ENCODE results near the gene SLC22A15. TPM values are rescaled to one million over a fixed set of nuclear protein-coding genes. Genes with fewer than 3 reads are reported as not detected.
"Not testable (repeated sequence)": the region's sequence is repeated elsewhere in the genome, so short reads cannot be mapped to it uniquely, and the experiment has no call there.

The SLC22A15 gene
- 3.5 and 15.7 TPM in 2 replicates for total RNA-seq

GRCh38 chr1:115976062-115976920 lies at the start of gene SLC22A15:
SLC22A15 (plus strand) TSS chr1:115976513; CDS start chr1:115976628, 115 bp downstream.
- peak; percentile 20 for DNase-seq (ENCODE audit: low read depth)

- DNase-seq (ENCODE audit: low read depth), result no peak
These were observed 48.3 kb upstream of the SLC22A15 start for GRCh38 chr1:115927971-115928370.

DNA sequence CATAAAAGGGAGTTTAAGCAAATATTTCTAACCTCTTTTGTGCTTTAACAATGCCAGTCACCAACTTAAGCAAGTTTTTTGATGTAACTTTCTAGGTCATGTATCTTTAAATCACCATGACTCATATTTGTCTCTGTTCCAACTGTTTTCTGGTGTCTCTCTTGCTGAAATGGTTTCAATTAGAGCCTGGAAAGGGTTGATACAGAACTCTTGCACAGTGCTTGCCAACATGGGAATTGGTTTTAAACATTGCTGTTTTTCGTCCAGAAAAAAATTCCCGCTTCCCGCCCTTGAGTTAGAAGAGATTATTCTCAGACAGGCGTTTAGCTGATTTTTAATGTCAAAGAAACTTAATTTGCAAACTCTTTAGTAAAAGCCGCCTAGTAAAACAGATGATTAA lies 46.4 kb upstream of the SLC22A15 start:
- peak; percentile 63 for DNase-seq (ENCODE audit: low read depth)

DNA sequence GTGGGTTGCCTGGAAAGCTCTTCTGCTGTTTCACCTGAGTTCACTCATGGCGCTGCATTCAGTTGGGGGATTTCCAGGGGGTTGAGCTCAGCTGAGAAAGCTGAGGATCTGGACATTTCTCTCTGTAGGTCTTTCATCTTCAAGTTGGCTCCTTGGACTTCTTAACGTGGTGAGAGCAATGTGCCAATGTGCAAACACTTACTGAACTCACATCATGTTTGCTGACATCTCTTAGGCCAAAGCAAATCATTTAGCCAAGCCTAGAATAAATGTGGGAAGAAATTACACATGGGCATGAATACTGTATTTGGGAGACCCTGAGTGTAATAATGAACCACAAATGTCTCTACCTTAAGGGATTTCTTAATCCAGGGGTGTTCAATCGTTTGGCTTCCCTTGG lies 42.7 kb upstream of the SLC22A15 start:
- no peak for DNase-seq (ENCODE audit: low read depth)

DNA sequence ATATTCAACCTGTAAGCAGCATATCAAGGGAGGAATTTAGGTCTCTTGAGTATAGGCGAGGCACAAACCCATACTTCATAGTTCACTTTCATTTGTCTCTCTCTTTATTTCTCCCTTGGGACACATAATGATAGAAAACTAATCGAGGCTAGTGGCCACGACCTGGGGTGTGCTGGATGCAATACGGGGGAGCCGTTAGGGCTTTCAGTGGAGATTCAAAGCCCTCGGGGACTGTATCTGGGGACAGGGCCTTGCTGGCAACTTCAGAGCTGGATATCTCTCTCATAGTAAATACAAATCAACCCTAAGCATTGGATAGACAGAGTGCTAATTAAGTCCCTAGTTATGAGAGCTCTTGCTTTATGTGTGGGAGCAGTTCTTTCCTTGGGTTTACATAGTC lies 36.9 kb upstream of the SLC22A15 start:
- no peak for DNase-seq (ENCODE audit: low read depth)

- DNase-seq (ENCODE audit: low read depth), result no peak
These were observed 30.2 kb upstream of the SLC22A15 start for GRCh38 chr1:115946116-115946515.

GRCh38 chr1:115949156-115949555 lies 27.2 kb upstream of the SLC22A15 start:
- DNase-seq (ENCODE audit: low read depth), result no peak

- no peak for DNase-seq (ENCODE audit: low read depth)
These were observed 24.8 kb upstream of the SLC22A15 start for GRCh38 chr1:115951560-115951959.

GRCh38 chr1:115952547-115952946 lies 23.8 kb upstream of the SLC22A15 start:
- peak; percentile 49 for DNase-seq (ENCODE audit: low read depth)

DNA sequence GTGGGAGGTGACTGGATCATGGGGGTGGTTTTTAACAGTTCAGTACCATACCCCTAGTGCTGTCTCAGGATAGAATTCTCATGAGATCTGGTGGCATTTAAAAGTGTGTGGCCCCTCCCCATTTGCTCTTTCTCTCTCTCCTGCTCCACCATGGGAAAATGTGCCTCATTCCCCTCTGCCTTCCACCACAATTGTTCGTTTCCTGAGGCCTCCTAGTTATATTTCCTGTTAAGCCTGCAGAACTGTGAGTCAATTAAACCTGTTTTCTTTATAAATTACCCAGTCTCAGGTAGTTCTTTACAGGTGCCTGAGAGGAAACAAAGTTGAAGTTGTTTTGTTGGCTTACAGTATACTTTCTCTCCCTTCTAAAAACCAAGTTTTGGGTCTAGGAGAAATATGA lies 23.1 kb upstream of the SLC22A15 start:
- peak; percentile 16 for DNase-seq (ENCODE audit: low read depth)

DNA sequence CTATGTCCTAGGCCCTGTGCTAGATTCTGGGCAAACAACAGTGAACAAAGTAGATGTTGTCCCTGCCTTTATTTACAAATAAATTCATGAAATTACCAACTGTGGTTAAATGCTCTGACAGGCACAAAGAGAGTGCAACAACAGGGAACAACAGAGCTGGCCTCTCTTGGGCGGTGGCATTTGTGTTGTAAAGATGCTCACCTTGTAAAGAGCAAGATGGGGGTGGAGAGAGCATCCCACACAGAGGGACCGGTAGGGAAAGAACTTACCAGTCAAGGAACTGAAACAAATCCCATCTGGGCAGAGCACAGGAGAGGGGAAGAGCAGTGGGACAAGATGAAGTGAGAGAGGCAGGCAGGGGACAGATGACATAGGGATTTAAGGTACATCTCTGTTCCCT lies 21.6 kb upstream of the SLC22A15 start:
- DNase-seq (ENCODE audit: low read depth), result no peak

DNA sequence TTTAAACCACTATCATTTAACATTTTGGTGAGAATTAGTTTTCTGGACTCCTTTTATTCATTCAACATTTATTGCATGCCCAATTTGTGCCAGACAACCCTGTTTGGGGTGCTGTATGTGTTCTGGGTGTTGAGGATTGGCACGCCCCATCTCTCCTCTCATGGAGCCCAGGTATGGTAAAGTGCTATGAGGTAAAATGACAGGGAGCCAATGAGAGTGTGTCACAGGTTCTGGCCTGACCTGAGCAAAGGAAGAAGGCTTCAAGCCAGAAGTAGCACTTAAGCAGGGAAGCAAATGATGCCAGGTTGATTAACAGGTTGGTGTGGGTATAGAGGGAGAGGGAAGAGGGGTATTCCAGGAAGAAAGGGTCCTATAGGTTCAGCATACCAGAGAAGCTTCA lies 21.1 kb upstream of the SLC22A15 start:
- no peak for DNase-seq (ENCODE audit: low read depth)

- no peak for DNase-seq (ENCODE audit: low read depth)
These were observed 17.4 kb upstream of the SLC22A15 start for GRCh38 chr1:115958866-115959265.

DNA sequence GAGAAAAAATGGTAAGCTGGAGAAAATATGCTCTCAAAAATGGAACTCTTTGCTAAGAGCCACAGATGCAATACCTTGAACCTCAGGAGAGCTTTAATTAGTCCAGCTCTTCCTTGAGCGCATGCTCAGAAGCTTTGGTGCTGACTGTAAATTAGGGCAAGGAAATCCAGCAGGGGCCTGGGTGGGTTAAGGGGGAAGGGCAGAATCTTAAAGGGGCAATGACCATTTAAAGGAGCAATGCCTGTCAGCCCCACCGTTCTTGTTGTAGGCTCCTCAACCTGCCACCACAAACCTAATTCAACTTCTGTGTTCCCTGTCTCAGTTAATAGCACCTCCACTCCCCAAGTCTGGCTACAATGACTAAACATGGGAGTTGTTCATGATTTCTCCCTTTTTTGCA lies 6.8 kb upstream of the SLC22A15 start:
- DNase-seq (ENCODE audit: low read depth), result peak; percentile 38

DNA sequence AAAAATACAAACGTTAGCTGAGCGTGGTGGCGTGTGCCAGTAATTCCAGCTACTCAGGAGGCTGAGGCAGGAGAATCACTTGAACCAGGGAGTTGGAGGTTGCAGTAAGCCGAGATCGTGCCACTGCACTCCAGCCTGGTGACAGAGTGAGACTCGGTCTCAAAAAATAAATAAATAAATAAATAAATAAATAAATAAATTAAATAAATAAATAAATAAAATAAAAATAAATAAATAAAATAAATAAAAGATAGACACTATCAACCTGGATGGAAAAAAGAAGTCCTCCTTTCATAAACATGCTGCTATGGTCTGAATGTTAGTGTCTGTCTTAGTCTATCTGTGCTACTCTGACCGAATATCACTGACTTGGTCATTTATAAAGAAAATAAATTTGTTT lies 4.5 kb upstream of the SLC22A15 start:
- not testable (repeated sequence) for DNase-seq (ENCODE audit: low read depth)

- no peak for DNase-seq (ENCODE audit: low read depth)
These were observed 3.2 kb upstream of the SLC22A15 start for GRCh38 chr1:115973154-115973553.

- no peak for DNase-seq (ENCODE audit: low read depth)
These were observed 698 bp upstream of the SLC22A15 start for GRCh38 chr1:115975569-115976061.

- peak; percentile 13 for DNase-seq (ENCODE audit: low read depth)
These were observed 697 bp downstream of the SLC22A15 start for GRCh38 chr1:115976921-115977498.

DNA sequence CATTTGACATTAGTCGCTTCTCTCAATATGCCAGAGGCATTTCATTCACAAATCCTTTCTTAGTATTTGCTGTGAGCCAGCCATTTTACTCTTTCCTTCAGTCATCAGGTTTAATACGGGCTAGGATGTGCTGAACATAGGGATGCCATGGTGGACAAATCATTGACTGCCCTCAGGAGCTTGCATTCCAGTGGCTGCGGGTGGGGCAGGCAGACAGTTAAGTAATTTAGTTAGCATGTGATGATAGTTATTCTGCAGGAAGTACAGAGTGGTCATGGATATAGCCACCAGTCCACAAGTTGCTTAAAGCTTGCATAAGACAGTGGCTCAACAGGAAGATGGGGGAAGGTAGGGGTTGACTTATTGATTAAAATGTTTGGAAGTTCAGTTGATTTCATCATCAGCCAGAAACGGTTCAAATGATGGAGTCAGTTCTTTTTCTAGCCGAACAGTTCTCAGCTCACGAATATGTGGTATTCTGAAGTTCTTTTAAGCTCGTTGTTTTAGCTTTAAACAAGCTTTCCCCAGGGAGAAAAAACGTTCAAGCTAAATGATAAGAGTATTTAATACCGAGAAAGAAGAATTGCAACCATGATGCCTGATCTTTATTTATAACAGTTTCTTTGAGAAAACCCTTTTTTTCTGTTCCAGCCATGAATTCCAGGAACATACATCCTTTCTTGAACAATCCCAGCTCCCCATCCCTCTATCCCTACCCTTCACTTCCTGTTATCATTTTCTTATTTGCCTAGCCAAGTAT lies 1.4 kb downstream of the SLC22A15 start:
- peak; percentile 88 for DNase-seq (ENCODE audit: low read depth)

- DNase-seq (ENCODE audit: low read depth), result peak; percentile 15
These were observed 2.1 kb downstream of the SLC22A15 start for GRCh38 chr1:115978292-115978941.

DNA sequence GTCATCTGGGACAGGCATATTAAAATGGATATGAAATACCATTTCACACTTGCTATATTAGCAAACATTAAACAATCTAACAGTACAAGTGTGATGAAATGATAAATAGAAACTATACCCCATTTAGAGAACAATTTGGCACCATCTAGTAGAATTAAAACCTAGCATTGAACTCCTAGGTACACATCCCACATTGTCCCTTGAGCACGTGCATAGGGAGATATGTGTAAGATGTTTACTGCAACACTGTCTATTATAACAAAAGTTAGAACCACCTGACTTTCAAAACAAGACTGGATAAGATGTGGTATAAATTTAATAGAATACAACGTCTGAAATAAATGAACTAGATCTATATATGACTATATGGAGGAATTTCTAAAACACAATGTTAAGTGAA lies 3.8 kb downstream of the SLC22A15 start:
- no peak for DNase-seq (ENCODE audit: low read depth)

All from renal cortical epithelial cell (primary cell).